Activated CD4-positive, CD25-positive, alpha-beta regulatory T cell treated with anti-CD3 and anti-CD28 coated beads, Interleukin-2, amount 50 U/mL, for 16 hours (primary cell): ENCODE results near the gene TIE1.

Experiments used
- DNase-seq: peaks from one replicate; pipeline ENCODE4 v3.0.0-alpha.2; 2020; ENCODE audit warnings: low read depth, low spot score

Gene TIE1

DNA sequence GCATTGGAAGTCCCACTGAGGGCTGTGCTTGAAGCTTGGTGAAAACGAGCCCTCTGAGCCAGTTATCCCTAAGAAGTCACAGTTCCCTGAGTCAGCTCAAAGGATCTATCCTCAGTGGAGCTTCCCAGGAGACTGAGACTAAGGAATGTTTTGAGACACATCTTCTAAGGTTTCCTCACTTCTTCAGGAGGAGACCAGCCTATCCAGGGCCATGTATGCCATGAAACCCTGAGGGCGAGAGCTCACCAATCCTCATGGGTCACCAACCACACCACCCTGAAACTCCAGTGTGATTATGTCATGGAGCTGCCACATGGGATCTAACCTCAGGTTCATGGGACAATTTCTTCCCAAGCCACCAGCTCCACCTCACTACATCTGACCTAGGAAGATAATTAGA is 7.6 kb upstream of the TIE1 start:
- no peak for DNase-seq

DNA sequence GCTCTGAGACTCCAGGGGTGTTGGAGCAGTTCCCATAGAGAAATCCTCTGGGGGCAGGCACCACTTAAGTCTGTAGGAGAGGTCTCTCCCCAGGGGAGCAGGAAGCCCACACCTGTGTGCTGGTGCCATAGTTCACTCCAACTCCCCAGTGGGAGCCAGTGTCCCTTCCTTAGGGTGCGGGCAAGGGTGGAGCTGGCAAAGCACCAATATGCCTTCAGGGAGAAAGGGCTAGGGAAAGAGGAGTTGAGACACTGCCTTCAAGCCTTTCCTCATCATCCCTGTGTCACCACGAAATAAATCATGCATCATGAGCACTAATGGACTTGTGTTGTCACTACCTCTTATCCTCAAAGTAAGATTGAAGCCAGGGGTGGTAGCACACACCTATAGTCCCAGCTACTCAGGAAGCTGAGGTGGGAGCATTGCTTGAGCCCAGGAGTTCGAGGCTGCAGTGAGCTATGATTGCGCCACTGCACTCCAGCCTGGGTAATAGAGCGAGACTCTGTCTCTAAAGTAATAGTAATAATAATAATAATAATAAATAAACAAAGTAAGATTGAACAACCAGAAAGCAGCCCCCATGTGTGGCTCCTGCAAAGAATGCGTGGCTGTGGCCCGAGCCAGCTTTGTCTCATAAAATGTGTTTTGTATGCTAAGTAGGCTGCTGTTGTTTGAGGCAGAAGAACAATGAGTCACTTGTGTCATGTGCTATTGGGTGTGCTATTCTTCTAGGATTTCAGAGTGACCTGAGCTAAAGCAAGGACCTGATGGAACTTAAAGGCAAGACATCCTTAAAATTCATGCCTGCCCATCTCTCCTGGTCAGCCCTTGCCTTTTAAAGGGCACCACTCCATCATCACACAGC is 6.7 kb upstream of the TIE1 start:
- no peak for DNase-seq

DNA sequence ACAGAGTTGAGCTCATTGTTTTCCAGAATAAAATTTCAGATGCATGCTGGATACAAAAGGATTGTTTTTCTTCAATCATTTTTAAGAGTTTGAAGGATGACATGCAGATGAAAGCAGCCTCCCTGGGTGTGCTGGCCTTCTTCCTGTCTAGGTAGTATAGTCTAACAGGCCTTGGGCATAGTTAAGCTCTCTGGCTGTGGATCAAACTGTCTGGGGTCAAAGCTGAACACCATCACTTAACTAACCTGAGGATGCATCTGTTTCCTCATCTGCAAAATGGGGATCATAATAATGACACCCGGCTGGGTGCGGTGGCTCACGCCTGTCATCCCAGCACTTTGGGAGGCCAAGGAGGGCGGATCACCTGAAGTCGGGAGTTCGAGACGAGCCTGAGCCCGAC is 6.0 kb upstream of the TIE1 start:
- no peak for DNase-seq

DNA sequence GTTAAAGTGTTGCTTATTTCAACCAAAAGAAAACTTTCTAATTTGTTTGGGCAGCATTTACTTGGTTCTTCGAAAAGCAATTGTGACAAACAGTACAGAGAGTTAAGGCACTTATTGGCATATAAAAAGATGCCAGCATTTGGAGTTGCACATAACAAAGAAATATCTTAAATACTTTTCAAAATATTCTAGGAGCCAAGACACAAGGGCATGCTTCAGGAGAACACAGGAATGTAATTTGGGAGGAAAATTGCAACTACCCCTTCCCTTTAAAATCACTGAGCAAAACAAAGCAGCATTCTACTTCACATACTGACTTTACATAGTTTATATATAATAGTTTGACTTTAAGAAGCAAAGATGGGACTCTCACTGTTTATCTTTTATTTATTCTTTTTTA is 4.6 kb upstream of the TIE1 start:
- DNase-seq = no peak

DNA sequence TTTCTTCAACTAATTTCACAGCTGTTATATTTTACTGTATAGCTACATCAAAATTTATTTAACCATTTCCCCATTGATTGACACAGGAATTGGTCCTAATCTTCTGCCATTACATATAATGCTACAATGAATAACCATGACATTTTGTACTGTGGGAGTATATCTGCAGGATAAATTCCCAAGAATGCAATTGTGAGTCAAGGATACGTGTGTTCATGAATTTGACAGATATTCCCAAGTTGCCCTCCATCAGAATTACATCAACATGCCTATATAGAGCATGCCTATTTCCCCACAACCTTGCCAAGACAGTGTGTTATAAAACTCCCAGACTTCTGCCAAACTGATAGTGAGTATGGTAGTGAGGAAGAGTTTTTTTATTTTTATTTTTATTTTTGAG is 2.7 kb upstream of the TIE1 start:
- no peak for DNase-seq

- no peak for DNase-seq
These were observed 1.7 kb upstream of the TIE1 start for GRCh38 chr1:43299101-43299500.

DNA sequence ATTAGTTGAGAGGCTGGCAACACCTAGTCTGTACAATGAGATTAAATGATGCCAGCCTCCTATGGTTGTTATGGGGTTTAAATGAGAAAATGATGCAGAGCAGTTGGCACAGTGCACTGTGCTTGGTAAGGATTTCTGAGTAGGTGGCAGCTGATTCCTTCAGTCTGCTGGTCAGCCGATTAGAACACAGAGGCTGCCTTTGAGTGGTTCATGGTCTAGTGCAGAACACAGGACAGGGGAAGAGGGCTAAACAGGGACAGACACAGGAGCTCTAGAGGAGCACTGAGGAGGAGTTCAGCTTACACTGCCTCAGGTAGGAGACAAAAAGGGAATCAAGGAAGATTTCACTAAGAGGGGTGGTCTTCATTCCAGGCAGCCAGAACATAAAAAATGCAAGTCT is 1.4 kb downstream of the TIE1 start:
- DNase-seq = no peak

GRCh38 chr1:43302721-43303470 is 2.1 kb downstream of the TIE1 start:
- DNase-seq = no peak

- no peak for DNase-seq
These were observed 2.9 kb downstream of the TIE1 start for GRCh38 chr1:43303471-43304313.

- no peak for DNase-seq
These were observed 3.5 kb downstream of the TIE1 start for GRCh38 chr1:43304314-43304681.

- no peak for DNase-seq
These were observed 4.1 kb downstream of the TIE1 start for GRCh38 chr1:43304771-43305300.

- DNase-seq = no peak
These were observed 4.7 kb downstream of the TIE1 start for GRCh38 chr1:43305461-43305860.

GRCh38 chr1:43305926-43306687 is 5.3 kb downstream of the TIE1 start:
- DNase-seq = no peak

DNA sequence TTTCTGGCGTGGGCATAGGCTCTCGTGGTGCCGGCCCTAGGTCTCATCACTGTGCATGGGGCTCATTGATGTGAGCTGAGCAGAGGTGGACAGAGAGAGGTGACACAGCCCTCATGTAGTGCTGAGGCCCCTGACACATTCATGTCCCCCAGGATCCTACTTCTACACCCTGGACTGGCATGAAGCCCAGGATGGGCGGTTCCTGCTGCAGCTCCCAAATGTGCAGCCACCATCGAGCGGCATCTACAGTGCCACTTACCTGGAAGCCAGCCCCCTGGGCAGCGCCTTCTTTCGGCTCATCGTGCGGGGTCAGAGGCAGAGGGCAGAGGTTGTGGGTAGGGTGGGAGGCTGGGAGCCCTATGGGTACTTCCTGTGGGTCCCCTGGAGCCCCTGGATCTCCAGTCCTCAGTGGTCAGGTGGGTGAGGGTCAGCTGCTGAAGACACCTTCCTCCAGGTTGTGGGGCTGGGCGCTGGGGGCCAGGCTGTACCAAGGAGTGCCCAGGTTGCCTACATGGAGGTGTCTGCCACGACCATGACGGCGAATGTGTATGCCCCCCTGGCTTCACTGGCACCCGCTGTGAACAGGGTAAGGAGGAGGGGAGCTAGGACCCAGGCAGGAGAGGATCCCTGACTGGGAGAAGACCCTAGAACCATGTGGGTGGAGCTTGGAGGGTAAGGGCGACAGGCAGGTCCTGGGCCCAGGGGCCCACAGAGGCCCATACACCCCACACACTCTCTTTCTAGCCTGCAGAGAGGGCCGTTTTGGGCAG is 6.1 kb downstream of the TIE1 start:
- no peak for DNase-seq

GRCh38 chr1:43307458-43308158 is 6.8 kb downstream of the TIE1 start:
- no peak for DNase-seq

DNA sequence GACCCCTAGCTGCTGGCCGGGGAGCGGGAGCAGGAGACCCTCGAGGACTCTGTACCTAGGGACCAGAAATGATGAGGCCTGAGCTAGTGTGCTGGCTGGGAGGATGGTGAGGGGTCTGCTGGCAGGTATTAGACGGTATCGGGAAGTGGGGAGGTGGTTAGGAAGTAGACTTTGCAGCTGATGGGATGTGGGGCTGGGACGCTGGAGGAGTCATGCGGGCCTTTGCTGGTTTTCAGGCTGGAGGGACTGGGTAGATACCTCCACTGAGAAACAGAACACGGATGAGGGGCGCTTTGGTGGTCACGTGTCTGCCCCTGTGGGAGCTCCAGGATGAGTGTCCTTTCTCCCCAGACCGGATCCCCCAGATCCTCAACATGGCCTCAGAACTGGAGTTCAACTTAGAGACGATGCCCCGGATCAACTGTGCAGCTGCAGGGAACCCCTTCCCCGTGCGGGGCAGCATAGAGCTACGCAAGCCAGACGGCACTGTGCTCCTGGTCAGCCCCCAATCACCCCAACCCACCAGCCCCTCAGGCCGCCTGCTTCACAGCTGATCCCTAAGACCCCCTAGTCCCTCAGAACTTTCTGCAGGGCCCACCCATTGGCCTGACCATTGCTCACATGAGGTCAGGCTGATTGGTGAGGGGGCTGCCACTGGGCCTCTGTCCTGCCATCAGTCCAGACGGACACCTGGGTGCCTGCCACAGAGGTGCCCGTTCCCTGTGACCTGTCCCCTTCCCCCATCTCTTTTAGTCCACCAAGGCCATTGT is 8.0 kb downstream of the TIE1 start:
- DNase-seq = no peak

- no peak for DNase-seq
These were observed 8.7 kb downstream of the TIE1 start for GRCh38 chr1:43309405-43310025.

- no peak for DNase-seq
These were observed 10.7 kb downstream of the TIE1 start for GRCh38 chr1:43311521-43311920.

DNA sequence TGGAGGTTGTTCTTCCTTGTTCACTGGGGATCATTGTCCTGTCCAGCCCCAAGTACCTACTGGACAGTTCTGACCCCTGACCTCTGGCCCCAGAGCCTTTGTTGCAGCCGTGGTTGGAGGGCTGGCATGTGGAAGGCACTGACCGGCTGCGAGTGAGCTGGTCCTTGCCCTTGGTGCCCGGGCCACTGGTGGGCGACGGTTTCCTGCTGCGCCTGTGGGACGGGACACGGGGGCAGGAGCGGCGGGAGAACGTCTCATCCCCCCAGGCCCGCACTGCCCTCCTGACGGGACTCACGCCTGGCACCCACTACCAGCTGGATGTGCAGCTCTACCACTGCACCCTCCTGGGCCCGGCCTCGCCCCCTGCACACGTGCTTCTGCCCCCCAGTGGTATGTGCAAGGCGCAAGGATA is 11.4 kb downstream of the TIE1 start:
- DNase-seq = no peak
